ENCODE data around the gene GNG2. TPM values are rescaled to one million over a fixed set of nuclear protein-coding genes. Genes with fewer than 3 reads are reported as not detected.

Gene GNG2
- total RNA-seq, 1 experiment from 2014 or later: 0.23 TPM

GRCh38 chr14:52005625-52006024 lies 145.2 kb downstream of the GNG2 start:
- Histone ChIP-seq H3K9me3 (ENCODE audit: control insufficient read depth, insufficient read depth, low read depth, low read length) (no peaks in the 10 kb centered on the region), H3K36me3 (ENCODE audit: control insufficient read depth, insufficient read depth, low read length) (peaks cover 36% of the 10 kb centered on the region), H3K4me3 (ENCODE audit: low read depth in 2 of 2, low read length in 2 of 2) (no peak overlapping the region), H3K4me1 (ENCODE audit: control insufficient read depth, insufficient read depth, low read length) (no peaks in the 10 kb centered on the region), H3K27ac (ENCODE audit: low read length) (no peak overlapping the region), H3K27me3 (ENCODE audit: control insufficient read depth, insufficient read depth, low read length) (no peaks in the 10 kb centered on the region)
- no TSS peak for BruUV-seq (replicated peaks)
- ATAC-seq (no peak), DNase-seq (ENCODE audit: low read depth, low spot score) (no peak)
- in situ Hi-C loops (cut with HindIII; ENCODE audit: low pct_unique_long_range_greater_than_20kb, low sequenced_read_pairs) (no loop called here), intact Hi-C loops (cut with micrococcal nuclease; ENCODE audit: unreplicated experiment) (no loop called here)
- TF ChIP-seq TCF7L2 (IDR thresholded peaks at IDR 0.05; ENCODE audit: low read depth, low read length) (no peak), POLR2AphosphoS5 (IDR thresholded peaks at IDR 0.05; ENCODE audit: low read depth, low read length) (no peak), SIN3A (IDR thresholded peaks at IDR 0.05; ENCODE audit: borderline replicate concordance, insufficient read depth, low read depth, low read length) (no peak), REST (IDR thresholded peaks at IDR 0.05; ENCODE audit: insufficient read depth in 1 of 2, low read depth in 2 of 2, low read length in 1 of 2) (no peak), CTCF (IDR thresholded peaks at IDR 0.05) (no peak)
- POLR2A ChIA-PET: no interaction called here
- CTCF ChIA-PET: no interaction called here

GRCh38 chr14:52006361-52006760 lies 145.9 kb downstream of the GNG2 start:
- Histone ChIP-seq H3K9me3 (ENCODE audit: control insufficient read depth, insufficient read depth, low read depth, low read length) (no peaks in the 10 kb centered on the region), H3K27me3 (ENCODE audit: control insufficient read depth, insufficient read depth, low read length) (no peaks in the 10 kb centered on the region), H3K36me3 (ENCODE audit: control insufficient read depth, insufficient read depth, low read length) (peaks cover 31% of the 10 kb centered on the region), H3K4me3 (ENCODE audit: low read depth in 2 of 2, low read length in 2 of 2) (no peak overlapping the region), H3K27ac (ENCODE audit: low read length) (no peak overlapping the region), H3K4me1 (ENCODE audit: control insufficient read depth, insufficient read depth, low read length) (no peaks in the 10 kb centered on the region)
- POLR2A ChIA-PET: no interaction called here
- BruUV-seq (replicated peaks): no TSS peak
- CTCF ChIA-PET: no interaction called here
- DNase-seq (ENCODE audit: low read depth, low spot score): no peak
- in situ Hi-C loops (cut with HindIII; ENCODE audit: low pct_unique_long_range_greater_than_20kb, low sequenced_read_pairs): no loop called here
- intact Hi-C loops (cut with micrococcal nuclease; ENCODE audit: unreplicated experiment): no loop called here
- no peak for TF ChIP-seq REST (IDR thresholded peaks at IDR 0.05; ENCODE audit: insufficient read depth in 1 of 2, low read depth in 2 of 2, low read length in 1 of 2)
- TF ChIP-seq POLR2AphosphoS5 (IDR thresholded peaks at IDR 0.05; ENCODE audit: low read depth, low read length): no peak
- TF ChIP-seq CTCF (IDR thresholded peaks at IDR 0.05): no peak
- TF ChIP-seq SIN3A (IDR thresholded peaks at IDR 0.05; ENCODE audit: borderline replicate concordance, insufficient read depth, low read depth, low read length): no peak
- no peak for TF ChIP-seq TCF7L2 (IDR thresholded peaks at IDR 0.05; ENCODE audit: low read depth, low read length)
- no peak for ATAC-seq

Measured in Panc1 (cell line).